ENCODE results near the gene RDH8. TPM values are rescaled to one million over a fixed set of nuclear protein-coding genes. Genes with fewer than 3 reads are reported as not detected.

Gene RDH8
- total and polyA plus RNA-seq, 2 of the 4 experiments (the other 2 are of a cell fraction) = 0.18 TPM; not detected in 1

GRCh38 chr19:10061717-10062310, 48.5 kb downstream of the RDH8 start:
- Histone ChIP-seq H3K4me3 (ENCODE audit: insufficient read depth, low read depth, low read length) (no peak overlapping the region), H4K8ac (ENCODE audit: low read depth in 2 of 2, low read length in 2 of 2) (no peak overlapping the region), H2BK120ac (ENCODE audit: low read depth, low read length) (no peak overlapping the region), H4K91ac (ENCODE audit: insufficient read depth, low read depth, low read length) (no peak overlapping the region), H4K5ac (ENCODE audit: low read depth, low read length) (no peak overlapping the region), H3K18ac (ENCODE audit: low read depth, low read length) (no peak overlapping the region), H3K9me1 (ENCODE audit: insufficient read depth, low read length) (no peaks in the 10 kb centered on the region), H3K4me1 (ENCODE audit: control insufficient read depth, insufficient read depth, low read length) (no peaks in the 10 kb centered on the region), H3K36me3 (ENCODE audit: control insufficient read depth, insufficient read depth, low read length) (no peaks in the 10 kb centered on the region), H3K23ac (ENCODE audit: low read depth, low read length) (no peak overlapping the region), H3K79me1 (ENCODE audit: low read depth in 1 of 2, low read length in 2 of 2) (no peaks in the 10 kb centered on the region), H4K20me1 (ENCODE audit: insufficient read depth, low read length) (no peaks in the 10 kb centered on the region), H2AK9ac (replicated peaks; ENCODE audit: low read depth, low read length, poor library complexity) (no peak overlapping the region), H3K56ac (ENCODE audit: extremely low read depth, insufficient read depth, low read length) (no peak overlapping the region), H3K9me3 (ENCODE audit: control insufficient read depth, insufficient read depth, low read length) (0 out of 2 replicates have a peak, but pooled peaks cover 2% of the 10 kb centered on the region), H3K4ac (ENCODE audit: low read depth, low read length) (no peak overlapping the region), H2BK5ac (ENCODE audit: low read depth, low read length, poor library complexity, severe bottlenecking) (no peak overlapping the region), H3K4me2 (ENCODE audit: low read depth, low read length) (no peak overlapping the region), H2BK15ac (ENCODE audit: low read depth, low read length) (no peak overlapping the region), H3K14ac (replicated peaks; ENCODE audit: low read depth, low read length) (no peak overlapping the region), H2BK20ac (ENCODE audit: low read depth, low read length) (no peak overlapping the region), H3K27me3 (ENCODE audit: control insufficient read depth, insufficient read depth, low read length) (peaks cover 11% of the 10 kb centered on the region; the same call in 1 of the 2 replicates), H2AK5ac (ENCODE audit: low read depth, low read length) (no peak overlapping the region), H2AFZ (replicated peaks; ENCODE audit: low read length, poor library complexity) (no peak overlapping the region), H3K9ac (ENCODE audit: low read depth, low read length) (no peak overlapping the region), H3K27ac (ENCODE audit: insufficient read depth, low read length) (no peak overlapping the region)
- dilution Hi-C loops (cut with HindIII; ENCODE audit: low sequenced_read_pairs, unreplicated experiment) = no loop called here
- ChIA-PET POLR2A (ENCODE audit: unreplicated experiment) (no interaction called here), CTCF (no interaction called here)
- WGBS, 2 experiments (ENCODE audit: extremely low coverage in 2 of 2, insufficient read length in 1 of 2) = 0% methylated on average over 1 of the region's 21 CpGs; no CpG with 5 or more reads in 1 of the 2 experiments
- BruUV-seq (replicated peaks) = no TSS peak
- peak; percentile 63 for ATAC-seq (ENCODE audit: low read depth)
- intact Hi-C loops (cut with micrococcal nuclease) = no loop called here
- TF ChIP-seq MAZ (IDR thresholded peaks at IDR 0.05; ENCODE audit: borderline replicate concordance, low read depth, low read length) = no peak
- TF ChIP-seq MXI1 (IDR thresholded peaks at IDR 0.05; ENCODE audit: borderline replicate concordance, low read depth, low read length) = 0 out of 2 replicates have a peak, but pooled peaks have one; percentile 22
- no peak for DNase-seq
- in situ Hi-C loops (cut with MboI; ENCODE audit: low sequenced_read_pairs) = loop anchor here (25.0 kb wide), 1 partner anchor 925 kb away; the partner anchor contains the start of genes OR7G3 and ZNF317
